BJ (cell line): ENCODE results near the gene PLEKHH1. TPM values are rescaled to one million over a fixed set of nuclear protein-coding genes. Genes with fewer than 3 reads are reported as not detected.

Experiments
- CTCF ChIA-PET: fragments of 350-600 bp; formaldehyde crosslinking; extraction: SDS; loops from one replicate; lab custom pipeline; 2021; ENCODE audit warnings: antibody characterized with exemption, inconsistent platforms; lab: Yijun Ruan, JAX
- POLR2A ChIA-PET: fragments of 300-600 bp; sonication (Branson Sonifier 250); formaldehyde crosslinking; extraction: SDS; loops from one replicate; lab custom pipeline; 2021; ENCODE audit warnings: antibody characterized with exemption; lab: Charles Lee
- DNase-seq: peaks from one replicate; pipeline ENCODE4 v3.0.0-alpha.2; 2011; ENCODE audit warnings: low read depth
- H3K27me3 ChIP-seq: 2 replicates; pipeline ENCODE4 v1.6.0; 2011; ENCODE audit warnings: low read length; ENCODE audit not compliant: control insufficient read depth, insufficient read depth
- H3K36me3 ChIP-seq: 2 replicates; pipeline ENCODE4 v1.5.1; 2011; ENCODE audit warnings: low read length; ENCODE audit not compliant: control insufficient read depth, insufficient read depth
- H3K4me3 ChIP-seq: 2 replicates; pipeline ENCODE4 v1.5.1; 2011; ENCODE audit warnings: low read depth, mild to moderate bottlenecking, control low read depth, low read length
- polyA plus RNA-seq: library from polyadenylated mRNA; depleted of rRNA; stranded (reverse); fragments of >200 nt; gene quantifications from 2 replicates; pipeline ENCODE4 v1.2.3, GENCODE V29; 2011
- TF ChIP-seq, protein P1 (sequence below): IDR thresholded peaks from 2 replicates; pipeline ENCODE4 v1.5.1; 2011; ENCODE audit warnings: low read depth, mild to moderate bottlenecking, control low read depth, inconsistent platforms, low read length, moderate library complexity; ENCODE audit not compliant: insufficient read depth

The PLEKHH1 gene
- polyA plus RNA-seq, 1 experiment: 0.16 TPM

DNA sequence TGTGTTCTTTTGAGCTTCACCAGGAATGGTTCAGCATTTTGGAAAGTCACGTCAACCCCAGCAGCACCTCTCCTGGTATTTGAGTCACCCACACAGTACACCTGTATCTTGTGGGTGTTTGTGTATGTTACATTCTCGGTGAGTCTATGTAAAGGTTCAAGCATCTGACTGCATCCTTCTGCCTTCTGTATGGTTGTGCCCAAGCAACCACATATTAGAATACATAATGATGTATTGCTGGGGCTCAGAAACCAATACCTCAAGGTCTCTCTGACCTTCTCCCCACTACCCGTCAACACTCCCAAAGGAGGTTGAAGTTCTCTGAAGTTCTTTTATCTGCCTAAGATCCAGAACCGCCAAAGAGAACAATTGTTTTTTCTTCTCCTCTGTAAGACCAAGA, 35.4 kb upstream of the PLEKHH1 start:
- Histone ChIP-seq H3K27me3 (peaks cover 1% of the 10 kb centered on the region; the same call in 1 of the 2 replicates), H3K36me3 (no peaks in the 10 kb centered on the region), H3K4me3 (no peak overlapping the region)
- TF ChIP-seq, protein P1, sequence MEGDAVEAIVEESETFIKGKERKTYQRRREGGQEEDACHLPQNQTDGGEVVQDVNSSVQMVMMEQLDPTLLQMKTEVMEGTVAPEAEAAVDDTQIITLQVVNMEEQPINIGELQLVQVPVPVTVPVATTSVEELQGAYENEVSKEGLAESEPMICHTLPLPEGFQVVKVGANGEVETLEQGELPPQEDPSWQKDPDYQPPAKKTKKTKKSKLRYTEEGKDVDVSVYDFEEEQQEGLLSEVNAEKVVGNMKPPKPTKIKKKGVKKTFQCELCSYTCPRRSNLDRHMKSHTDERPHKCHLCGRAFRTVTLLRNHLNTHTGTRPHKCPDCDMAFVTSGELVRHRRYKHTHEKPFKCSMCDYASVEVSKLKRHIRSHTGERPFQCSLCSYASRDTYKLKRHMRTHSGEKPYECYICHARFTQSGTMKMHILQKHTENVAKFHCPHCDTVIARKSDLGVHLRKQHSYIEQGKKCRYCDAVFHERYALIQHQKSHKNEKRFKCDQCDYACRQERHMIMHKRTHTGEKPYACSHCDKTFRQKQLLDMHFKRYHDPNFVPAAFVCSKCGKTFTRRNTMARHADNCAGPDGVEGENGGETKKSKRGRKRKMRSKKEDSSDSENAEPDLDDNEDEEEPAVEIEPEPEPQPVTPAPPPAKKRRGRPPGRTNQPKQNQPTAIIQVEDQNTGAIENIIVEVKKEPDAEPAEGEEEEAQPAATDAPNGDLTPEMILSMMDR: no peak
- POLR2A ChIA-PET: no interaction called here
- CTCF ChIA-PET: no interaction called here
- DNase-seq: no peak

DNA sequence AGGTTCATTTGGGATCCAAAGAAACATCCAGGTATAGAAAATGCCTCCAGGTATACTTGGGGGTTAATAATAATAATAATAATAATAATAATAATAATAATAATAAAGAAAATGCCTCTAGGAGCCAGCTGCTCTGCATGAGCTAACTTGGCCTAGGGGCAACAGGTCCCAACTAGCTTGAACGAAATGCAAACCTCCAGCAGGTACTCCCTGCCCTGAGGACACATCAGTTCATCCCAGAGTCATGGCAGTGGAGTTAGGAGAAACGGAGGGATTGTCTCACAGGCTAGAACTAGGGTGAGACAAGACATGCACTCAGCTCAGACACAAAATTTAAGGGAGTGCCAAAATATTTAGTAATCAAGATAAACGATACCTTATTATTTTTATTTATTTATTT, 32.1 kb upstream of the PLEKHH1 start:
- H3K36me3 ChIP-seq: no peaks in the 10 kb centered on the region
- ChIA-PET CTCF (interaction anchor here (1.1 to 2.5 kb wide), 2 partner anchors 26 to 73 kb away, joined by 5 read pairs; no protein-coding TSS in a partner anchor), POLR2A (no interaction called here)
- DNase-seq: no peak
- no peak overlapping the region for H3K4me3 ChIP-seq
- 0 out of 2 replicates have a peak, but pooled peaks cover 1% of the 10 kb centered on the region for H3K27me3 ChIP-seq
- TF ChIP-seq, protein P1: no peak

DNA sequence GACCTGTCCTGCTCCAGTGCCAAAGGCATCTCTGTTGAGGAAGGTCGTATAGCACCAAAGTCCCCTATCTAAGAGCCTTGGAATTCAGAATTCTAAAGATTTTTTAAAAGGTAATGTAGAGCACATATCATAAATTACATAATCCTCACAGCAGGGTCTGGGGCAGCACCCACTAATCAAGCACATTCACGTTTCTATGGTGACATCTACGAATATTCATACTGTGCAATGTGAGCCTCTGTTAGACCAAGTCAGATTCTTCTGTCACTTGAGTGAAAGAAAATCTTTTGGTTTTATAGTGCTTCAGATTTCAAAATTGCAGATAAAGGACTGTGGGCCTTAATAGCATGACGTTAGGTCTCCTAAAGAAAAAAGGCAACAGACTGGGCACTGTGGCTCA, 31.4 kb upstream of the PLEKHH1 start:
- Histone ChIP-seq H3K36me3 (no peaks in the 10 kb centered on the region), H3K27me3 (0 out of 2 replicates have a peak, but pooled peaks cover 1% of the 10 kb centered on the region), H3K4me3 (no peak overlapping the region)
- TF ChIP-seq, protein P1: no peak
- CTCF ChIA-PET: interaction anchor here (2.5 kb wide), 1 partner anchor 25 kb away, joined by 5 read pairs; no protein-coding TSS in a partner anchor
- no peak for DNase-seq
- POLR2A ChIA-PET: no interaction called here

DNA sequence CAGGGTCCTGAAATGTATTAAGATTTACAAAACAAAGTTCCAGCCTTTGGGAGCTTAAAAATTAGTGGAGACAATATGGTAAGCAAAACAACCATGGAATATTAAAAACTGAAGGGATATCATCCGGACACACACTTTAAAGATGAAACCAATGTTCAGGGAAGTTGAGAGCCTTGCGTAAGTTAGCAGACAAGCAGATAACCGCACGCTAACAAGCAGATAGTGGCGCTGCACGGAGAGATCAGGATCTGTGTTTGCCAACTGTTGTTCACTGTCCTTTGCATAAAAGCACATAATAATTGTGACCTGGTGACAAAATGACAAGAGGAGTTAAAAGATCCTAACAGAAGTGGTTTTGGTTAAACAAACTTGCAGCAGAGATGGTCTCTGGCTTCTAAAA, 30.2 kb upstream of the PLEKHH1 start:
- DNase-seq: no peak
- ChIA-PET POLR2A (no interaction called here), CTCF (no interaction called here)
- Histone ChIP-seq H3K4me3 (no peak overlapping the region), H3K27me3 (0 out of 2 replicates have a peak, but pooled peaks cover 1% of the 10 kb centered on the region), H3K36me3 (no peaks in the 10 kb centered on the region)
- TF ChIP-seq, protein P1: no peak

DNA sequence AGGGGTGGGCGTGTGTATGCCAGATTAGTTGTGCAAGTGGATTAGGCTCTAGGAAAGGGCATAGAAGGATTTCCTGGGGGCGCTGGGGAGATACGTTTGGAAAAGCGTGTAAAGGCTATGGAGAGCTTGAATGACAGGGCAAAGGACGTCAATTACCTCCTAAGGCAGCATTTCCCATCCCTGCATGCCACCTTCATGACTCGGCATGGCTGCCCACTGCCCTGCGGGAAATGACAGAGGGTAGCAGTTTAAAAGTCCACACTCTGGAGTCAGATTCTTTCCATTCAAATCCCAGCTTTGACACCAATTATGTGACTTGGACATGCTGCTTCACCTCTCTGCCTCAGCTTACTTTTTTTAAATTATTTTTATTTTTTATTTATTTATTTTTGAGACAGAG, 29.8 kb upstream of the PLEKHH1 start:
- H3K4me3 ChIP-seq: no peak overlapping the region
- 0 out of 2 replicates have a peak, but pooled peaks cover 3% of the 10 kb centered on the region for H3K27me3 ChIP-seq
- TF ChIP-seq, protein P1: no peak
- CTCF ChIA-PET: interaction anchor here (0.8 kb wide), 1 partner anchor 11 kb away, joined by 3 read pairs; no protein-coding TSS in a partner anchor
- no peak for DNase-seq
- POLR2A ChIA-PET: no interaction called here
- no peaks in the 10 kb centered on the region for H3K36me3 ChIP-seq
